Anterior cingulate cortex (tissue), 58 donors: ENCODE results near the gene ZC3H12D.
"Not testable (repeated sequence)": the region's sequence is repeated elsewhere in the genome, so short reads cannot be mapped to it uniquely, and the experiment has no call there.

Experiments used
- DNase-seq, 58 donors: peaks; one replicate each; lab custom pipeline; 2025; lab: John Stamatoyannopoulos, UW

The ZC3H12D gene

DNA sequence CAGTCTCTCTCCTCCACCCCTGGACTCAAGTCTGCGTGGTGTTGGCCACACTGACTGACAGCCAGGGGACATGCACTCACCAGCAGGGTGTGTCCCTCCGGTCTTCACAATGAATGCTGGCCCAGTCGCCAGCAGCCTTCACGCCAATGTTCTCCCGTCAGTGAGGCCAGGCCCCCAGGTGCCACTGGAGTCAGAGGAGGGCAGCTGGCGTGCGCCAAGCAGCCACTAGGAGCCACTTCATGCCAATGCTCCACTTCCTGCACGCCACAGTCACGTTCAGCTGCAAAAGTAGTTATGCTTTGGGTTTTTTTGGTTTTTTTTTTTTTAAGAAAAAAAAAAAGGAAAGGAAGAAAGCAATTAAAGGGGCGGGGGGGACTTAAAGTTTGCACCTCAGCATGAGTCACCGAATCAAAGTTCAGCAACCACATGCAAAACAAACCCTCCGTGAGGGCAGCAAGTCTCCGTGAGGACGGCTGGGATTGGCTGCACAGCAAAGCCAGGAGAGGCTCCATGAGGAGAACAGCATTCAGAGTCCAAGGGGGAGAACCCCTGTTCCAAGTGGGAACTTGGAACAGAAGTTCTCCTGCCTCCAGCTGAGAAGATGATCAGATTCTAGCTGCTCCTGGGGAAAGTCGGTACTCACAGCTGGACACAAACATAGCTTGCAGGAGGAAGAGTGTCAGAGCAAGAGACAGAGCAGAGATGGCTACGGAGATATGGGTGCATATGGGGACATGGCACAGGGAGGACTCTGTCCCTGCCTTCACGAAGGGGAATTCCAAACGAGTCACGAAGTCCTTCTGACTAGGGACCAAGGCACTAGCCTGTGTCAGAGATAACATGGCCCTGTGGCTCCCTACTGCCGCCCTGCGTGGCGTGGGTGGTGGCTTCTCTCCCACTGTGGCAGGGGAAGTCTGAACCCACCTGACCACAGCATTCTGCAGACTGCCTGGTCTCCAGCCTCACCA lies at the start of gene ZC3H12D:
Gene ZC3H12D, minus strand, starts transcription at position 282 of the 968 bp plus-strand sequence. CDS start 10,471 bp downstream, outside the sequence.
- DNase-seq, result no peak

DNA sequence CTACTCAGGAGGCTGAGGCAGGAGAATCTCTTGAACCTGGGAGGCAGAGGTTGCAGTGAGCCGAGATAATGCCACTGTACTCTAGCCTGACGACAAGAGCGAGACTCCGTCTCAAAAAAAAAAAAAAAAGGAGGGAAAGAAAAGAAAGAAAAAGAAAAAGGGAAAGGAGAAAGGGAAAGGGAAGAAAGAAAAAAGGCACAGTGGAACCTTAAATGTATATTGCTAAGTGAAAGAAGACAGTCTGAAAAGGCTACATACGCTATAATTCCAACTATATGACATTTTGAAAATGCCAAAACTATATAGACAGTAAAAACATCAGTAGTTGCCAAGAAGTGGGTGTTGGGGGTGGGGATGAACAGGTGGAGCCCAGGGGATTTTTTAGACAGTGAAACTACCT lies 44.8 kb upstream of the ZC3H12D start:
- DNase-seq, result no peak

DNA sequence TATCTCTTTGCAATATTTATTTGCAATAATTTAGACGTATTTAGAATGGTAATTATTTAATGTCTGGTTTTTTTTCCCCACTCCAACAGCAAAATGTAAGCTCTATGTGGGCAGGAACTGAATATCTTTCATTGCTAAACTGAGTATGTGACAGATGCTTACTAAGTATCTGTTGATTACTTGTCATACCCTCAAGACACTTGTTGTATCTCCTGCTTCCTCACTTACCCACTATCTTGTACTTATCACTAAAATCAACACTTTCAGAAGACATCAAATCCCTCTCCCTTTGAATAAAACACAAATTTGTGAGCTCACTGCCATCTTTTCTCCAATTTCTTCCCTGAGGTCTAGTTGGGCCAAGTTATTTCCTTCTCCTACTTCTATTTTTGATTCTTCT lies 30.7 kb upstream of the ZC3H12D start:
- no peak for DNase-seq

DNA sequence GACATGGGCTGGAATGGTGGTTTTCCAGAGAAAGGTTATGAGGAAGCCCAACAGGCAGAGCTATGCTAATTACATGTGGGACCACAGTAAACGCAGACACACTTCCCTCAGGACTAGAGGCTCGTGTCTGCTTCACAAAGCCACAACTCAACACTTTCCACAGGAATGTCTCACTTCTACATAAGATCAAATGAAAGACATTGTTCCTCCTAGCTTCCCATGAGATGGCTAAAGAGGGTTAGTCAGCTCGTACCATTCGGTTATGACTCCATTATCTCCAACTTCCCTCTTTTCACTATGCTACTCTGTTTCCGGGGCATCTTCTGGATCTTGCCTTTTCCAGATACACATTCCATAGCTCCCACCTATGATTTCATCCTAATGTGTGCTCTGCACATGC lies 29.1 kb upstream of the ZC3H12D start:
- no peak for DNase-seq

DNA sequence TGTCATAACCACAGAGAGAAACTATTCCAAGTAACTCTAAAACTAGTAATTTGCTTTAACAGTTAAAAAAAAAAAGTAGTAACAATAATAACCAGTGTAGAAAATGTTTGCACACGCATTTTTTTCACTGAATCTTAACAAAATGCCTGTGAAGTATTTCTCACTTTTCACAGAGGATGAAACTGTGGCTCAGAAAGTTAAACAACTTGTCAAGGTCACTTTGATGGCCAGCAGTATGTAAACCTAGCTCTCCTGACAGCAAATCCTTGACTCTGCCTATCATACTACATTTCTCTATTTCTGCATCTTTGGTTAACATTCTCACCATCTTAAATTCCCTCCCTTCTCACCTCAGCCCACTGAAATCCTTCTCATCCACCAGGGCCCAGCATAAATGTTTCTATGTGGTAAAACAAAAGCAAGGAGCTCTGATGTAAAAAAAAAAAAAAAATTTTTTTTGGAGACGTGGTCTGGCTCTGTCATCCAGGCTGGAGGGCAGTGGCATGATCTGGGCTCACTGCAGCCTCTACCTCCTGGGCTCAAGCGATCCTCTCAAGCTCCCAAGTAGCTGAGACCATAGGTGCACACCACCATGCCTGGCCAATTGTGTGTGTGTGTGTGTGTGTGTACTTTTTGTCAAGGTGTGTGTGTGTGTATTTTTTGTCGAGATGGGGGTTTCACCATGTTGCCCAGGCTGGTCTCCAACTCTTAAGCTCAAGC lies 26.1 kb upstream of the ZC3H12D start:
- DNase-seq, result no peak

DNA sequence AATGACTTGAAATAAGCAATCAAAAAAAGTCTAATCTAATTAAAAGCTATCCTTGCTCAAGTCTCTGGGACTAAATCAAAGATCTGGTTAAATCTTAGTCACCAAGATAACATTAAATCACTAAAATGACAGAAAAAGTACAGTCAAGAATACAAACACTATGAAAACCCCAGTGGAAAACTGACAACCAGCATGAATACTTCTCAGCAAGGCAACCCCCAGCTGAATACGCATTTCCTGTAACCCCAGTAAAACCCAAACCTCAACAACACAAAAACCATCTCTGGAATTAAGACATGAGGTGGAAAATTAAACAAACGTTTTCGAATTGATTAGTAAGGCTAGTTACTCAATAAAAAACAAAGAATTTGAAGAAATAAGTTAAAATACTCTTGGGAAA lies 23.7 kb upstream of the ZC3H12D start:
- no peak for DNase-seq

DNA sequence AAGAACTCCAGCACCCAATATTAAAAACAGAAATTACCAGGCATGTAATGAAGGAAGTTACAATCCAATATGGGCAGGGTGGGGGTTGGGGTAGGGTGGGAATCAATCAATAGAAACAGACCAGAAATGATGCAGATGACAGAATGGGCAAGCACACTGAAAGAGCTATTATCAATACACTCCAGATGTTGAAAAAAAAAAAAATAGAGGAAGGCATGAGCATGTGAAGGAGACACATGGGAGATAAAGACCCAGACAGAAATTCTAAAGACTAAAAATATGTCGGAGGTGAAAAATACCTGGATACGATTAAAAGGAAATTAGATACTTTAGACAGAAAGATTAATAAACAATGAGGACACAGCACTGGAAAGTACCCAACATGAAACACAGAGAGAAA lies 19.1 kb upstream of the ZC3H12D start:
- no peak for DNase-seq

DNA sequence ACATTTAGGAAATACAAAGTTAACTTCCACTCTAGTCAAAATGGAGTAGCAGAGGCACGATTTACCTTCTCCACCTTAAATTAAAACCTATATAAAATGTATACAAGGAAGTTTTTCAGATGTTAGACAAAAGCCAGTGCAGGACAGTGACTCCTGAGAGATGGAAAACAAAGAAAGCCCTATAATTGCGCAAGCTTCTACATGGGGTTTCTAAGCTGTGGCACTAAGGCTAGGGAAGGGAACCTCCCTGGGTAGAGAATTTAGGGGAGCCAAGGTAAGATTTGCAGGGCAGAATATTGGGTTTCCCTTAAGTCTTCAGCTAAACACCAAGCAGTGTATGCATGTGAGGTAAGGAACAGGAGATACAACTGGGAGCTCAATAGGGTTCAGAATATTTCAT lies 18.5 kb upstream of the ZC3H12D start:
- DNase-seq, result no peak

DNA sequence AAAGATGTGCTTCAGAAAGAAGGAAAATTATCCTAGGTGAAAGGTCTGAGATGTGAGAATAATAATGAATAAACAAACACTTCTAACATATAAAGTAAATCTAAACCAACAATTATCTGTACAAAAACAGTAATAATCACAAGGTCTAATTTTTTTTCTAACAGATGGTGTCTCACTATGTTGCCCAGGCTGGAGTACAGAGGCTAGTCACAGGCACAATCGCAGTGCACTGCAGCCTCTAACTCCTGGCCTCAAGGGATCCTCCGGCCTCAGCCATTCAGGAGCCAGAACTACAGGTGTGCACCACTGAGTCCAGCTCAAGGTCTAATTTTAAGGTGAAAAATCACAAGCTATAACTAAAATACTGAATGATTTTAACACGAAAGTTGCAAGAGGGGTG lies 17.0 kb upstream of the ZC3H12D start:
- no peak for DNase-seq

DNA sequence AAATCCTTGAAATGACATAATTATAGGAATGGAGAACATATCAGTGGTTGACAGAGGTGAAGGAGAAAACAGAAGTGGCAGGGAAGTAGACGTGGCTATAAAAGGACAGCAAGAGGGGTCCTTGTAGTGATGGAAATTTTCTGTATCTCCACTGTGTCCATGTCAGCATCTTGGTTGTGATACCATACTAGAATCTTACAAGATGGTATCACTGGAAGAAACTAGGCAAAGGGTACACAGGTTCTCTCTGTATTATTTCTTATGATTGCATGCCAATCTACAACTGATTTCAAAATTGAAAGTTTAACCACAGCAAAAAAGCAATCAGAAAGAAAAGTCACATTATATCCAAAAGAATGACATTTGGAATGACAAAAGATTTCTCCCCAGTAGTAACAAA lies 16.4 kb upstream of the ZC3H12D start:
- DNase-seq, result no peak

DNA sequence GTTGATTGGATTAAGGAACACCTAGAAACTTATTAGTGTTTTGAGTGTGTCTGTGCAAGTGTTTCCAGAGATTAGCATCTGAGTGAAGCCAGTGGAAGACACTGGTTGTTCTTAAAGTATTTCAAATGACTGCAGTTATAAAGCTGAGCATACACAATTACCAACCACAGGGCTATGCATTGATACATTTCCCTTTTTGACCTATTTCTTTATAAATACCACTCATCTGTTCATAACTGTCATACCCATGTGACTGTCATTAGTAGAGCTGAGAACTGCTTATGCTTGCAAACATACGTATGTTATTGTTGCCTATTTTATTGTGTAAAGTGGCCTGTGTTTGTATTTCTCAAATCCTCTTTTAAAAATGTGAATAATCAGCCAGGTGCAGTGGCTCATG lies 15.3 kb upstream of the ZC3H12D start:
- DNase-seq, result no peak

DNA sequence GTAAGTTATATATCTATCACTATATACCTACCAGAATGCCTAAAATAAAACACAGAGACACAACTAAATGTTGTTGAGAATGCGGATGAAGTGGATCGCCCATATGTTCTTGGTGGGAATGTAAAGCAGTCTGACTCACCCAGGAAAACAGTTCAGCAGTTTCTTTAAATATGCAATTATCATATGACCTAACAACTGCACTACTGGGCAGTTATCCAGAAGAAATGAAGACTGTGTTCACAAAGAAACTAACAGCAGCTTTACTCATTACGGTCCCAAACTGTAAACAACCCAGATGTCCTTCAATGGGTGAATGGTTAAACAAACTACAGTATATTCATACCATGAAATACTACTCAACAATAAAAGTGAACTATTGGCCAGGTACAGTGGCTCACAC lies 14.3 kb upstream of the ZC3H12D start:
- DNase-seq, result no peak

DNA sequence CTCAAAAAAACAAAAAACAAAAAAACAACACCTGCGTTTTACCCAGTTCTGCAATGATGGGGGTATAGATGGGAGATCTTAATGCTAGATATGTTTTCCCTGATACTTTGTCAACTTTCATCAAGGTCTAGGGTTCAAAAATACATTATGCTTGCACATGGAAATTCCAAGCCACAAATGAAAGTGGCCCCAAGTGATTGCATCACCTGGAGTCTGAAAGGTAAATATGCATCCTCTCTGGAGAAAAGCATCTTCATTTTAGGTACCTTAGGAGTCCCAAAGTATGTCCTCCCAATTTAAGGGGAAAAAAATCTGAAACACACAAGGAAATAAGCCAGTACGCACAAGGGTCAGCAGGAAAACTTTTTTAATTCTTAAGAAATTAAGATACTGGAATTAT lies 12.6 kb upstream of the ZC3H12D start:
- DNase-seq, result no peak

DNA sequence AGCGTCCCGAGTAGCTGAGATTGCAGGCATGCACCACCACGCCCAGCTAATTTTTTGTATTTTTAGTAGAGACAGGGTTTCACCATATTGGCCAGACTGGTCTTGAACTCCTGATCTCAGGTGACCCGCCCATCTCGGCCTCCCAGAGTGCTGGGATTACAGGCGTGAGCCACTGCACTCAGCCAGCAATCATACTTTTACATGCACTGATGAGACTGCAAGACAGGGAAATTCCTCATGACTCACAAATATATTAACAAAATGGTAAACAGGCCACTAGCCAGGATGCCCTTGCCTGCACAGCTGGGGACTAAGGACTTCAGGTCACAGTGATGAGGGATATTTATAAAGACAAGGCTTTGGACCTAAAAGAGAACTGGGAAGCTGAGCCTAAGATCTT lies 11.8 kb upstream of the ZC3H12D start:
- not testable (repeated sequence) for DNase-seq

DNA sequence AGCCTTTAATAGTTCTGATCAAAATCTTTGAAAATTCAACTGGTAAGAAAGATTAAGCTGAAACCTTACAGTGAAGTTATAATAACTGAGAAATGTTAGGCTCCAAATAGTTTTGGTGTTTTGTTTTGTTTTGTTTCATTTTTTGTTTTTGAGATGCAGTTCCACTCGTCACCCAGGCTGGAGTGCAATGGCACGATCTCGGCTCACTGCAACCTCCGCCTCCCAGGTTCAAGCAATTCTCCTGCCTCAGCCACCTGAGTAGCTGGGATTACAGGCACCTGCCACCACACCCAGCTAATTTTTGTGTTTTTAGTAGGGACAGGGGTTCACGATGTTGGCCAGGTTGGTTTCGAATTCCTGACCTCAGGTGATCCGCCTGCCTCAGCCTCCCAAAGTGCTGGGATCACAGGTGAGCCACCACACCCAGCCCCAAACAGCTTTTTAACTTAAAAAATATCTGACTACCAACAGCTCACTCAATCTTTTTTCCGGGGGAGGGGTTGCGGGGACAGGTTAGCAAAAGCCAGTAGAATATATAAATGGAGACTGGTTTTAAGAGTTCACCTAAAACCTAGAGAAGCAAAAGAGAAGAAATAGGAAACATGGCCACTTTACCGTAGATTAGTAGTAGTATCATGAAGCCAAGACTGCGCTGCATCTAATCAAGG lies 10.7 kb upstream of the ZC3H12D start:
- not testable (repeated sequence) for DNase-seq

DNA sequence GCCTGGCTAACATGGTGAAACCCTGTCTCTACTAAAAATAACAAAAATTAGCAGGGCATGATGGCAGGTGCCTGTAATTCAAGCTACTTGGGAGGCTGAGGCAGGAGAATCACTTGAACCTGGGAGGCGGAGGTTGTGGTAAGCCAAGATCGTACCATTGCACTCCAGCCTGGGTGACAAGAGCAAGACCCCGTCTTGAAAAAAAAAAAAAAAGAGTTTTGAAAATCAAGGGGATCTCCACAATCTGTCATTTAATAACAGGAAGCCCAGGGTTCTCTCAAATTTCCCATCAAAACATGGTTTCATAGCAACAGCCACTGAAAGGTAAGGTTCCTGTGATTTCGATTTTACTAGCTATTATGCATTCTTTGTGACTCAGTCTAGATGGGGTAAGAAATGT lies 10.0 kb upstream of the ZC3H12D start:
- DNase-seq, result not testable (repeated sequence)

DNA sequence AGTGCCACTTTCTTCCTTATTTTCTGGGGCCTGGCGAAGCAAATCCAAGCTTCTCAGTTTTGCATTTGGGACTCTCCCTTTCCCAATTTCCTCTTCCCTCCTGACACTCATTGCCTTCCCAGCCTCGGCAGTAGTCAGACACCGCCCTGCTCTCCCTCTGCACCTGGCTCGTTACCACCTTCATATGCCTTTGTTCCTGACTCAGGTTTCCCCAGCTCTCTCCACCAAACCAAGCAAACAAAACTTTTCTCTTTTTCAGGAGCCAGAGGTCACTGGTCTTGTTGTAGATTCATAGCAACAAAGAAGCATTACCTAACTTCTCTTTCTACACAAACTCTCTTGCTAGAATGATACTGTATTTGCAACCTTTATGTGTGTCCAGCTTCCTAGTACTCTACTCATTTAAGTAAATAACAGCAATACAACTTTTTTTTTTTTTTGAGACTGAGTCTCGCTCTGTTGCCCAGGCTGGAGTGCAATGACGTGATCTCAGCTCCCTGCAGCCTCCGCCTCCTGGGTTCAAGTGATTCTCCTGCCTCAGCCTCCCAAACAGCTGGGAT lies 9.0 kb upstream of the ZC3H12D start:
- no peak for DNase-seq

DNA sequence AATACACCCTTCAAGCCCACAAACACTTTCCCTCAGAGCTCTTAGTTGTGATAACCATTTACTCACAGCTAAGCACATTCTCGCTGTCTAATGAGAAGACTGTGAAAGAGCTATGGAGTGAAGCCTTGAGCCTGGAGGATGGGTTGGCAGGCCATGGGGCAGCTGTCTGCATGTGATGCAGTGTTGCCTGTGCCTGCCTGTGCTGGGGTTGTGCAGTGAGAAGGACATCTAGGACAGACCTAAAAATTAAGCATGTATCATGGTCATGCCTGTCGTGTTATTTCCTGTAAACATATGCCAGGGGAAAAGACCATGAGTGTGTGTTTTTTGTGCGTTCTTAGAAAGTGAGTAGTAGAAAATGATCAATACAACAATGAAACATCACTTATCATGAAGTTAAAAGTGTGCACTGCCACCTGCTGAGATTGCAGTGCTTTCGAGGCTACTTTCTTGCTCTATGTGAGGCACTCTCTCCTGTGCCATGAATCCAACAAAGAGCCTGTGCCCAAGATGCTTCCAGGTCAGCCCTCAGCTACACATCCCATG lies 8.1 kb upstream of the ZC3H12D start:
- no peak for DNase-seq

DNA sequence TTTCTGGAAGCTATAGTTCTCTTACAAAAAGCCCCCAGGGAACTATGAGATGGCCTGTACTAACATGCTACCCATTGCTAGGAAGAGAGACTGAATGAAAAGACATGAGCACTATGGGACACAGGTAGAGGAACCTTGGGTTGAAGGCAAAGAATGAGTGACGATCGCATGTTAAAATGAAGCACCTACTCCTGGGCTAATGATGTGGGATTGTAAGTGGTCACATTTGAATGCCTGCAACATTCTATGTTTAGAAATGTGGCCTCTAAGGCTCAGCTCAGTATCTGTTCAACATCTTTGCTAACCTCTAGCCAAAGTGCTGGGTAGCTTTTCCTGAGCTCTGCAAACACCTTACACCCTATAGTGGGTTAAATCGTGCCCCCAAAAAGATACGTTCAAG lies 5.2 kb upstream of the ZC3H12D start:
- no peak for DNase-seq

DNA sequence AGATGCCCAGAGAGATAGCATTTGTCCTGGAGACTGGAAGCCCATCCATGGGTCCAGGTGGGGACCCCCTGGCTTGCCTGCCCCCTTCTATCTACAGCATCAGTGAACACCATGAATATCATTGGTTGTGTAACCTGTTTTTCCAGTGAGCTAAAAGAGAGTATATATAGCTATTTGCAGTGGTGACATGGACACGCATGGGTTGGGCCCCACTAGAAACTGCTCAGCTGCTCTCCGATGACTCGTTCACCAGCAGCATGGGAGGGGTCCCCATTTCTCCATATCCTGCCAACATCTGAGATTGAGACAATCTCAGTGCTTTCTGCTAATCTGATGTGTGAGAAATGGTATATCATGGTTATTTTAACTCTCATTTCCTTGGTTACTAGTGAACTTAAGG lies 4.0 kb upstream of the ZC3H12D start:
- DNase-seq, result peak in 1 of 58 donors; percentile 33

DNA sequence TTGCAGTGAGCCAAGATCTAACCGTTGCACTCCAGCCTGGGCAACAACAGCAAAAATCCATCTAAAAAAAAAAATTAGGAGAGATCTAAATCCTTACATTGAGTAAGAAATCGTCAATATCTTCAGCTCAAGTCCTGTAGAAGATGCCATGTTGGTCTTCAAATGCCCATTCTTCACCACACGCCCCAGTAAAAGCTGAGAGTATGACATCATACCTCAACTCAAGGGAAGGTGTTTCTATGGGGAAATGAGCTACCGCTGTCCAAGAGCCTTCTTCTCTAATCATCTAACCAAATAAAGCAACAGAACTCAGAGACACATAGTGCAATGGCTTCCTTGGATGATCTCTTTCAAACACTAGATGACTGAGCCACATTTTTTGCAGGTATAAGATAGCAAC lies 2.5 kb upstream of the ZC3H12D start:
- no peak for DNase-seq
